H9 (cell line): Measurements from ENCODE around the gene RSAD2. TPM values are rescaled to one million over a fixed set of nuclear protein-coding genes. Genes with fewer than 3 reads are reported as not detected.

Source experiments
- DNase-seq: peaks from one replicate; pipeline ENCODE4 v3.0.0-alpha.2; 2017
- H2AFZ ChIP-seq: one replicate; pipeline ENCODE4 v1.6.1; 2013; ENCODE audit warnings: mild to moderate bottlenecking, low read length, control low read depth, moderate library complexity
- H2AK5ac ChIP-seq: 2 replicates; pipeline ENCODE4 v1.6.1; 2013; ENCODE audit warnings: low read length, control low read depth, mixed read lengths; ENCODE audit not compliant: insufficient read length
- H2BK120ac ChIP-seq: one replicate; pipeline ENCODE4 v1.6.1; 2013; ENCODE audit warnings: low read depth, mild to moderate bottlenecking, low read length, control low read depth, inconsistent platforms; ENCODE audit not compliant: poor library complexity, severe bottlenecking
- H2BK12ac ChIP-seq: 2 replicates; pipeline ENCODE4 v1.6.1; 2013; ENCODE audit warnings: low read length, control low read depth, mixed read lengths, low read depth; ENCODE audit not compliant: insufficient read length
- H2BK15ac ChIP-seq: 2 replicates; pipeline ENCODE4 v1.6.1; 2013; ENCODE audit warnings: low read depth, low read length, control low read depth
- H2BK20ac ChIP-seq: one replicate; pipeline ENCODE4 v1.6.1; 2013; ENCODE audit warnings: low read depth, mild to moderate bottlenecking, low read length, control low read depth, inconsistent platforms; ENCODE audit not compliant: poor library complexity, severe bottlenecking
- H2BK5ac ChIP-seq: 2 replicates; pipeline ENCODE4 v1.6.1; 2013; ENCODE audit warnings: low read length, control low read depth, mixed read lengths; ENCODE audit not compliant: insufficient read length
- H3K14ac ChIP-seq: 2 replicates; pipeline ENCODE4 v1.6.1; 2013; ENCODE audit warnings: low read length, control low read depth; ENCODE audit not compliant: insufficient read depth
- H3K18ac ChIP-seq: 2 replicates; pipeline ENCODE4 v1.6.1; 2013; ENCODE audit warnings: low read depth, mild to moderate bottlenecking, mixed read lengths, low read length, control low read depth; ENCODE audit not compliant: insufficient read length
- H3K23ac ChIP-seq: 2 replicates; pipeline ENCODE4 v1.6.1; 2013; ENCODE audit warnings: low read length, control low read depth, mixed read lengths, low read depth; ENCODE audit not compliant: insufficient read length
- H3K23me2 ChIP-seq: 2 replicates; pipeline ENCODE4 v1.6.1; 2013; ENCODE audit warnings: low read depth, mild to moderate bottlenecking, mixed read lengths, low read length, control low read depth; ENCODE audit not compliant: insufficient read length, poor library complexity, severe bottlenecking
- H3K27ac ChIP-seq: 2 replicates; pipeline ENCODE4 v1.5.1; 2013; ENCODE audit warnings: low read length, control low read depth, mixed read lengths, low read depth; ENCODE audit not compliant: insufficient read length
- H3K27me3 ChIP-seq: 2 replicates; pipeline ENCODE4 v1.6.1; 2013; ENCODE audit warnings: low read length, control low read depth, inconsistent platforms; ENCODE audit not compliant: insufficient read depth
- H3K4ac ChIP-seq: 2 replicates; pipeline ENCODE4 v1.6.1; 2013; ENCODE audit warnings: low read depth, mild to moderate bottlenecking, control low read depth, inconsistent platforms, low read length, moderate library complexity
- H3K4me1 ChIP-seq: 2 replicates; pipeline ENCODE4 v1.6.1; 2013; ENCODE audit warnings: low read length, control low read depth, inconsistent platforms; ENCODE audit not compliant: insufficient read depth
- H3K4me2 ChIP-seq: 2 replicates; pipeline ENCODE4 v1.6.1; 2013; ENCODE audit warnings: low read length, control low read depth, mixed read lengths; ENCODE audit not compliant: insufficient read length, insufficient read depth
- H3K56ac ChIP-seq: 2 replicates; pipeline ENCODE4 v1.6.1; 2013; ENCODE audit warnings: low read depth, mild to moderate bottlenecking, mixed read lengths, low read length, control low read depth; ENCODE audit not compliant: insufficient read length
- H3K79me1 ChIP-seq: 2 replicates; pipeline ENCODE4 v1.6.1; 2013; ENCODE audit warnings: low read depth, mild to moderate bottlenecking, moderate library complexity, low read length, control low read depth, inconsistent platforms; ENCODE audit not compliant: insufficient read depth, poor library complexity, severe bottlenecking
- H3K79me2 ChIP-seq: 2 replicates; pipeline ENCODE4 v1.6.1; 2013; ENCODE audit warnings: low read length, control low read depth, inconsistent platforms; ENCODE audit not compliant: insufficient read depth
- H3K9ac ChIP-seq: 2 replicates; pipeline ENCODE4 v1.6.1; 2013; ENCODE audit warnings: low read length, control low read depth, mixed read lengths; ENCODE audit not compliant: insufficient read length; ENCODE audit errors: extremely low read depth
- H3K9me3 ChIP-seq: one replicate; pipeline ENCODE4 v1.6.1; 2013; ENCODE audit warnings: low read depth, low read length, inconsistent platforms; ENCODE audit not compliant: control insufficient read depth
- H3T11ph ChIP-seq: one replicate; pipeline ENCODE4 v1.6.1; 2013; ENCODE audit warnings: mild to moderate bottlenecking, low read length, control low read depth, inconsistent platforms
- H4K20me1 ChIP-seq: one replicate; pipeline ENCODE4 v1.6.1; 2013; ENCODE audit not compliant: control insufficient read depth, insufficient read length, insufficient read depth
- H4K5ac ChIP-seq: 2 replicates; pipeline ENCODE4 v1.6.1; 2013; ENCODE audit warnings: low read depth, mild to moderate bottlenecking, mixed read lengths, low read length, control low read depth; ENCODE audit not compliant: insufficient read length
- H4K8ac ChIP-seq: replicated peaks from 2 replicates; pipeline ENCODE4 v1.6.1; 2013; ENCODE audit warnings: low read length, control low read depth, mixed read lengths, low read depth; ENCODE audit not compliant: insufficient read length
- H4K91ac ChIP-seq: 2 replicates; pipeline ENCODE4 v1.6.1; 2013; ENCODE audit warnings: low read depth, mild to moderate bottlenecking, moderate library complexity, mixed read lengths, low read length, control low read depth; ENCODE audit not compliant: insufficient read length
- H3K27ac Mint-ChIP-seq, 3 experiments: 2 replicates in 2 of 3; 3 replicates in 1 of 3; pipeline ENCODE4 v1.8.0; 2020 to 2021; ENCODE audit warnings: mixed read lengths in 3 of 3, mild to moderate bottlenecking in 1 of 3, moderate library complexity in 1 of 3
- H3K27me3 Mint-ChIP-seq: 2 replicates; pipeline ENCODE4 v1.8.0; 2021; ENCODE audit warnings: low read depth, mild to moderate bottlenecking, moderate library complexity, mixed read lengths
- H3K36me3 Mint-ChIP-seq, 3 experiments: 2 replicates in 2 of 3; 3 replicates in 1 of 3; pipeline ENCODE4 v1.8.0; 2020 to 2021; ENCODE audit warnings: low read depth in 3 of 3, mixed read lengths in 3 of 3; ENCODE audit not compliant: insufficient read depth in 1 of 3
- H3K4me1 Mint-ChIP-seq, 2 experiments: 2 replicates each; pipeline ENCODE4 v1.8.0; 2020; ENCODE audit warnings: mixed read lengths in 2 of 2
- H3K4me3 Mint-ChIP-seq, 2 experiments: 2 replicates in 1 of 2; 3 replicates in 1 of 2; pipeline ENCODE4 v1.8.0; 2020 to 2021; ENCODE audit warnings: mild to moderate bottlenecking in 2 of 2, mixed read lengths in 2 of 2, moderate library complexity in 1 of 2
- H3K9me3 Mint-ChIP-seq, 2 experiments: 2 replicates in 1 of 2; 3 replicates in 1 of 2; pipeline ENCODE4 v1.8.0; 2020; ENCODE audit warnings: mild to moderate bottlenecking in 2 of 2, mixed read lengths in 2 of 2, moderate library complexity in 1 of 2
- CTCF ChIP-seq: fragments of 200-600 bp; sonication (generic); conservative IDR thresholded peaks from 3 replicates; pipeline ENCODE4 v1.8.0; 2021; ENCODE audit warnings: antibody characterized with exemption, mild to moderate bottlenecking
- WGBS: extraction: QIAGEN DNeasy Blood & Tissue Kit; methylation state at CpG from one replicate; pipeline ENCODE4 v1.1.7; 2013; ENCODE audit warnings: missing lambda C conversion rate, low lambda C conversion rate, mixed read lengths; ENCODE audit not compliant: insufficient read length; ENCODE audit errors: extremely low coverage; 5-methylcytosine and 5-hydroxymethylcytosine counted together
- total RNA-seq: library from RNA; stranded (reverse); gene quantifications from 2 replicates; pipeline ENCODE4 v1.2.1, GENCODE V29; 2021

Gene RSAD2
- total RNA-seq, 1 experiment from 2014 or later: not detected

GRCh38 chr2:6917761-6918421 lies 40.3 kb downstream of the RSAD2 start:
- no peak overlapping the region for H3T11ph ChIP-seq
- H3K79me1 ChIP-seq: no peaks in the 10 kb centered on the region
- H3K9me3 ChIP-seq: no peaks in the 10 kb centered on the region
- TF ChIP-seq CTCF: no peak
- no peaks in the 10 kb centered on the region for H4K20me1 ChIP-seq
- Mint-ChIP-seq H3K9me3 (no peaks in the 10 kb centered on the region; a peak in 1 of 5 replicates), H3K4me1 (peaks cover 30 to 45% of the 10 kb centered on the region in 2 experiments), H3K36me3 (peaks cover 0 to 6% (median 3%) of the 10 kb centered on the region in 3 experiments; a peak in 2 of 7 replicates), H3K27ac (no peak overlapping the region), H3K27me3 (peaks cover 19% of the 10 kb centered on the region), H3K4me3 (peak overlapping the region; percentile 58 to 78)
- H2BK12ac ChIP-seq: no peak overlapping the region
- H4K8ac ChIP-seq: no peak overlapping the region
- no peak overlapping the region for H3K18ac ChIP-seq
- H2AK5ac ChIP-seq: no peak overlapping the region
- peak overlapping the region; percentile 80; the same call in 1 of the 2 replicates for H3K14ac ChIP-seq
- H4K5ac ChIP-seq: no peak overlapping the region
- H2AFZ ChIP-seq: no peak overlapping the region
- no CpG with 5 or more reads among the region's 68 CpGs for WGBS
- no peak overlapping the region for H3K4ac ChIP-seq
- no peak overlapping the region for H3K23ac ChIP-seq
- no peak overlapping the region for H4K91ac ChIP-seq
- no peak overlapping the region for H3K56ac ChIP-seq
- no peak overlapping the region for H3K27ac ChIP-seq
- no peak overlapping the region for H3K9ac ChIP-seq
- no peak overlapping the region for H2BK20ac ChIP-seq
- no peaks in the 10 kb centered on the region for H3K79me2 ChIP-seq
- no peak overlapping the region for H2BK15ac ChIP-seq
- H3K4me2 ChIP-seq: peak overlapping the region; percentile 43
- no peak overlapping the region for H2BK5ac ChIP-seq
- H3K27me3 ChIP-seq: no peaks in the 10 kb centered on the region
- DNase-seq: peak; percentile 47
- H3K23me2 ChIP-seq: peaks cover 10% of the 10 kb centered on the region
- no peak overlapping the region for H2BK120ac ChIP-seq
- H3K4me1 ChIP-seq: 0 out of 2 replicates have a peak, but pooled peaks cover 3% of the 10 kb centered on the region
